GM23248 (cell line): ENCODE measurements around the gene TMEM260. TPM values are rescaled to one million over a fixed set of nuclear protein-coding genes. Genes with fewer than 3 reads are reported as not detected.
A peak's percentile ranks its signal among the peaks of the same experiment; 100 is the strongest.
"Not testable (repeated sequence)": the region's sequence is repeated elsewhere in the genome, so short reads cannot be mapped to it uniquely, and the experiment has no call there.

ENCODE experiments used
- DNase-seq: peaks from one replicate; pipeline ENCODE4 v3.0.0-alpha.2; 2015
- H2AFZ ChIP-seq: fragments of 200-600 bp; sonication (generic); 2 replicates; pipeline ENCODE4 v1.6.1; 2016; ENCODE audit warnings: antibody characterized with exemption
- H3F3A ChIP-seq: fragments of 200-600 bp; sonication (generic); 2 replicates; pipeline ENCODE4 v1.6.1; 2016; ENCODE audit warnings: mild to moderate bottlenecking, antibody characterized with exemption, mixed run types; ENCODE audit not compliant: insufficient read depth
- H3K27ac ChIP-seq: fragments of 200-600 bp; sonication (generic); 2 replicates; pipeline ENCODE4 v1.5.1; 2016; ENCODE audit warnings: mild to moderate bottlenecking
- H3K27me3 ChIP-seq: fragments of 200-600 bp; sonication (generic); replicated peaks from 2 replicates; pipeline ENCODE4 v1.6.1; 2016; ENCODE audit warnings: mild to moderate bottlenecking; ENCODE audit not compliant: insufficient read depth
- H3K36me3 ChIP-seq: fragments of 200-600 bp; sonication (generic); 2 replicates; pipeline ENCODE4 v1.6.1; 2016; ENCODE audit warnings: low read depth, mild to moderate bottlenecking
- H3K4me1 ChIP-seq: fragments of 200-600 bp; sonication (generic); 2 replicates; pipeline ENCODE4 v1.6.1; 2016; ENCODE audit warnings: mild to moderate bottlenecking; ENCODE audit not compliant: insufficient read depth
- H3K4me2 ChIP-seq: fragments of 200-600 bp; sonication (generic); one replicate; pipeline ENCODE4 v1.6.1; 2016; ENCODE audit warnings: mild to moderate bottlenecking; ENCODE audit not compliant: unreplicated experiment
- H3K4me3 ChIP-seq: fragments of 200-600 bp; sonication (generic); 2 replicates; pipeline ENCODE4 v1.5.1; 2016; ENCODE audit warnings: mild to moderate bottlenecking
- H3K79me2 ChIP-seq: fragments of 200-600 bp; sonication (generic); 2 replicates; pipeline ENCODE4 v1.6.1; 2016; ENCODE audit warnings: mild to moderate bottlenecking; ENCODE audit not compliant: insufficient read depth
- H3K9ac ChIP-seq: fragments of 200-600 bp; sonication (generic); 2 replicates; pipeline ENCODE4 v1.6.1; 2016; ENCODE audit warnings: mild to moderate bottlenecking
- H3K9me2 ChIP-seq: fragments of 200-600 bp; sonication (generic); 2 replicates; pipeline ENCODE4 v1.6.1; 2016; ENCODE audit warnings: mixed run types, mild to moderate bottlenecking, moderate library complexity; ENCODE audit not compliant: insufficient read depth
- H3K9me3 ChIP-seq: fragments of 200-600 bp; sonication (generic); one replicate; pipeline ENCODE4 v1.6.1; 2017; ENCODE audit warnings: low read depth
- H4K20me1 ChIP-seq: fragments of 200-600 bp; sonication (generic); 2 replicates; pipeline ENCODE4 v1.6.0; 2016; ENCODE audit not compliant: insufficient read depth
- EZH2 ChIP-seq: fragments of 200-600 bp; sonication (generic); IDR thresholded peaks from 2 replicates; pipeline ENCODE4 v1.6.1; 2018; ENCODE audit warnings: antibody characterized with exemption, mild to moderate bottlenecking; ENCODE audit not compliant: insufficient read depth, poor library complexity, severe bottlenecking
- EZH2phosphoT487 ChIP-seq: fragments of 200-600 bp; sonication (generic); IDR thresholded peaks from 2 replicates; pipeline ENCODE4 v1.6.1; 2018; ENCODE audit warnings: antibody characterized with exemption, moderate library complexity, mild to moderate bottlenecking, low read depth; ENCODE audit not compliant: insufficient read depth
- WGBS, 2 experiments: methylation state at CpG; one replicate each; pipeline ENCODE4 v1.1.6; 2015 to 2017; ENCODE audit warnings: low lambda C conversion rate in 2 of 2, low coverage in 1 of 2; ENCODE audit errors: missing lambda C conversion rate in 2 of 2; 5-methylcytosine and 5-hydroxymethylcytosine counted together
- in situ Hi-C: fragments of 300-500 bp; cut with MboI; formaldehyde crosslinking; loops from 2 replicates; pipeline ENCODE4 v1.15.0; 2020
- polyA plus RNA-seq: library from polyadenylated mRNA; unstranded; fragments of >200 nt; fragmentation: Nextera tagmentation; extraction: Ambion mirVana; gene quantifications from 2 replicates; pipeline ENCODE4 v1.2.1, GENCODE V29; 2016
- total RNA-seq: library from RNA; depleted of rRNA; stranded (reverse); fragments of >200 nt; shearing (Covaris generic); gene quantifications from 2 replicates; pipeline ENCODE4 v1.2.3, GENCODE V29; 2014

Gene TMEM260
- total and polyA plus RNA-seq, 2 experiments from 2014 or later: 14.2 to 19.6 TPM

- Histone ChIP-seq H3K27me3 (no peaks in the 10 kb centered on the region), H3K9me2 (no peaks in the 10 kb centered on the region), H3F3A (no peaks in the 10 kb centered on the region), H3K27ac (no peak overlapping the region), H3K79me2 (no peaks in the 10 kb centered on the region), H3K4me2 (no peak overlapping the region), H3K4me3 (no peak overlapping the region), H2AFZ (no peak overlapping the region), H3K9me3 (no peaks in the 10 kb centered on the region), H4K20me1 (no peaks in the 10 kb centered on the region), H3K9ac (no peak overlapping the region), H3K36me3 (no peaks in the 10 kb centered on the region), H3K4me1 (no peaks in the 10 kb centered on the region)
- no peak for TF ChIP-seq EZH2
- no peak for TF ChIP-seq EZH2phosphoT487
- 12 to 25% methylated on average over 1 of the region's 1 CpG for WGBS, 2 experiments
- in situ Hi-C loops: loop anchor here (25.0 kb wide), 1 partner anchor 651 kb away; no protein-coding TSS in a partner anchor
- no peak for DNase-seq
Measured at GRCh38 chr14:56661478-56661877, 81.9 kb downstream of the TMEM260 start.

- H2AFZ ChIP-seq: no peak overlapping the region
- H3K9me3 ChIP-seq: no peaks in the 10 kb centered on the region
- WGBS, 2 experiments: 40 to 49% methylated on average over 12 of the region's 12 CpGs
- no peak overlapping the region for H3K4me2 ChIP-seq
- no peaks in the 10 kb centered on the region for H3K4me1 ChIP-seq
- no peaks in the 10 kb centered on the region for H3K27me3 ChIP-seq
- no peak for DNase-seq
- H4K20me1 ChIP-seq: no peaks in the 10 kb centered on the region
- H3K36me3 ChIP-seq: no peaks in the 10 kb centered on the region
- H3K9me2 ChIP-seq: no peaks in the 10 kb centered on the region
- no peak overlapping the region for H3K4me3 ChIP-seq
- no peak for TF ChIP-seq EZH2phosphoT487
- no peak for TF ChIP-seq EZH2
- no peak overlapping the region for H3K27ac ChIP-seq
- in situ Hi-C loops: loop anchor here (25.0 kb wide), 1 partner anchor 647 kb away; no protein-coding TSS in a partner anchor
- no peaks in the 10 kb centered on the region for H3K79me2 ChIP-seq
- H3K9ac ChIP-seq: no peak overlapping the region
- H3F3A ChIP-seq: no peaks in the 10 kb centered on the region
Measured at GRCh38 chr14:56664811-56665421, 85.3 kb downstream of the TMEM260 start.

DNA sequence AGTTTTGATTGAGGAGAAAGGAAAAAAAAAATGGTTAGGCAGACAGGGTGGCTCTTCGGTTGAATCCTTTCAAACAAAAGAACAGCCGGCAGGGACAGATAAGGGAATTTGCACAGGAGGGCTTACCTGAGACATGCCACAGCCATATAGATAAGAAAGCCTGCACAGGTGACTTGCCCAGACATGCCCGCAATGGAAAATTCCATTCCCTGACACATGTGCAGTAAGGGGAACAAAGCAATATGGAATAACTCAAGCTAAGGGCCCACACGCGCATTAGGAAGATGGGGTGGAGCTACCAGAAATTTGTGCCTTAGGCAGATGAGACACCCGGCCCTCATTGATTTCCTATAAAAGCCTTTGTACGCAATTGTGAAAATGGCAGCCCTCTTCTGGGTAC lies 86.7 kb downstream of the TMEM260 start:
- Histone ChIP-seq H3K79me2 (no peaks in the 10 kb centered on the region), H3K9me2 (no peaks in the 10 kb centered on the region), H3K27ac (no peak overlapping the region), H3K9me3 (no peaks in the 10 kb centered on the region), H3K4me1 (no peaks in the 10 kb centered on the region), H3F3A (no peaks in the 10 kb centered on the region), H2AFZ (no peak overlapping the region), H3K4me2 (no peak overlapping the region), H3K4me3 (no peak overlapping the region), H3K36me3 (no peaks in the 10 kb centered on the region), H3K27me3 (no peaks in the 10 kb centered on the region), H3K9ac (no peak overlapping the region), H4K20me1 (no peaks in the 10 kb centered on the region)
- in situ Hi-C loops: loop anchor here (25.0 kb wide), 1 partner anchor 646 kb away; no protein-coding TSS in a partner anchor
- 85 to 88% methylated on average over 7 of the region's 7 CpGs for WGBS, 2 experiments
- TF ChIP-seq EZH2phosphoT487 (no peak), EZH2 (no peak)
- no peak for DNase-seq

DNA sequence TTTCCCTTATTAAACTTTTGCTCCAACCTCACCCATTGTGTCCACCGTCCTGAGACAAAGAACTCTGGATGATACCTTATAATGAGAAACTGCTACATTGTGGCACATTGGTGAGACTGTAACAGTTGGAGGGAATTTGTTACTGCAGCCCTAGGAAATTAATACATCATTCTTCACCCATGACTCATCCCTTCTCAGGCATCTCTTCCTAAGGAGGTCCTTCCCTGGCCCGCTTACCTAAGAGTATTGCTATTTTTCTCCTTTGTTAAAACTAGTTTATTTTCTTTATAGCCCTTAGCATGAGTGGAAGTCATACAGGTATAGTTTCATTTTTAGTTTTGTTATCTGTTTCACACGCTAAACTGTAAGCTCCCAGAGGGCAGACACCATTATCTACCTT lies 87.1 kb downstream of the TMEM260 start:
- Histone ChIP-seq H3K36me3 (no peaks in the 10 kb centered on the region), H3K9me2 (no peaks in the 10 kb centered on the region), H3K27me3 (no peaks in the 10 kb centered on the region), H3K79me2 (no peaks in the 10 kb centered on the region), H3K4me2 (no peak overlapping the region), H3K27ac (no peak overlapping the region), H3K4me1 (no peaks in the 10 kb centered on the region), H3K9me3 (no peaks in the 10 kb centered on the region), H4K20me1 (no peaks in the 10 kb centered on the region), H3K9ac (no peak overlapping the region), H3K4me3 (no peak overlapping the region), H3F3A (no peaks in the 10 kb centered on the region), H2AFZ (no peak overlapping the region)
- in situ Hi-C loops: loop anchor here (25.0 kb wide), 1 partner anchor 646 kb away; no protein-coding TSS in a partner anchor
- WGBS, 2 experiments: 41 to 44% methylated on average over 3 of the region's 3 CpGs
- TF ChIP-seq EZH2phosphoT487 (no peak), EZH2 (no peak)
- DNase-seq: peak; percentile 42

DNA sequence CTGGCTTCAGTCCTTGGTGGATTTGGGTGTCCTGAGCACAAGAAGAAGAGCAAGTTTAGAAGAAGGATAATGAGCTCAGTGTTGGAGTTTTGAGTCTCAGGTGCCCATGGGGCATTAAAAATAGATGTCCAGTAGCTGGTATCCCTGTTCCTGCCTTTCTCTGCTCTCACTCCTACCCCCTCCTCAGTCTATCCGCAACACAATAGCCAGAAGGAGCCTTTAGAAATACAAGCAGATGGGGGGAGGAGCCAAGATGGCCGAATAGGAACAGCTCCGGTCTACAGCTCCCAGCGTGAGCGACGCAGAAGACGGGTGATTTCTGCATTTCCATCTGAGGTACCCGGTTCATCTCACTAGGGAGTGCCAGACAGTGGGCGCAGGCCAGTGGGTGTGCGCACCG lies 87.7 kb downstream of the TMEM260 start:
- not testable (repeated sequence) for H3K9me3 ChIP-seq, H3K36me3 ChIP-seq, H3K9ac ChIP-seq, H3K9me2 ChIP-seq, DNase-seq, H2AFZ ChIP-seq, H3K4me3 ChIP-seq, H3F3A ChIP-seq, H3K4me1 ChIP-seq, H3K27ac ChIP-seq, H3K27me3 ChIP-seq, H3K4me2 ChIP-seq, H3K79me2 ChIP-seq, H4K20me1 ChIP-seq
- in situ Hi-C loops: loop anchor here (25.0 kb wide), 1 partner anchor 645 kb away; no protein-coding TSS in a partner anchor
- WGBS, 2 experiments: 55 to 60% methylated on average over 3 to 7 of the region's 11 CpGs
